Muscle of leg (tissue), 11 donors: Measurements from ENCODE around the gene PFKP. TPM values are rescaled to one million over a fixed set of nuclear protein-coding genes. Genes with fewer than 3 reads are reported as not detected.

ENCODE experiments used
- DNase-seq: peaks from one replicate; pipeline ENCODE4 v3.0.0; 2013
- H3K27ac ChIP-seq: one replicate; pipeline ENCODE4 v1.5.1; 2013; ENCODE audit warnings: mild to moderate bottlenecking, low read length, control low read depth
- H3K27me3 ChIP-seq: one replicate; pipeline ENCODE4 v1.6.1; 2013; ENCODE audit warnings: low read length; ENCODE audit not compliant: control insufficient read depth, insufficient read depth
- H3K36me3 ChIP-seq: one replicate; pipeline ENCODE4 v1.6.1; 2013; ENCODE audit warnings: low read length; ENCODE audit not compliant: control insufficient read depth, insufficient read depth
- H3K4me1 ChIP-seq: one replicate; pipeline ENCODE4 v1.6.1; 2013; ENCODE audit warnings: low read length; ENCODE audit not compliant: control insufficient read depth, insufficient read depth
- H3K4me3 ChIP-seq: one replicate; pipeline ENCODE4 v1.5.1; 2013; ENCODE audit warnings: low read length, control low read depth
- H3K9me3 ChIP-seq: replicated peaks from 2 replicates; pipeline ENCODE4 v1.6.1; 2013; ENCODE audit warnings: low read depth, low read length; ENCODE audit not compliant: control insufficient read depth
- WGBS: methylation state at CpG from one replicate; pipeline ENCODE4 v1.1.5; 2013; ENCODE audit warnings: missing lambda C conversion rate; ENCODE audit not compliant: insufficient coverage; 5-methylcytosine and 5-hydroxymethylcytosine counted together
- polyA plus RNA-seq, 8 donors: library from polyadenylated mRNA; unstranded; fragments of 120-200 nt; gene quantifications; one replicate each; pipeline versions ENCODE4 v1.2.1 to v1.2.3, GENCODE V29; 2013; ENCODE audit warnings: inconsistent platforms in 1 of 8, low replicate concordance in 1 of 8; ENCODE audit not compliant: insufficient read length in 8 of 8, insufficient read depth in 1 of 8
- total RNA-seq: library from RNA; stranded (reverse); fragments of 120-200 nt; gene quantifications from one replicate; pipeline ENCODE4 v1.2.4, GENCODE V29; 2013

Gene PFKP
- total and polyA plus RNA-seq, 9 donors: 15.0 to 24.4 (median 18.6) TPM

- DNase-seq: peak; percentile 68
- no peaks in the 10 kb centered on the region for H3K27me3 ChIP-seq
- peak overlapping the region; percentile 67 for H3K27ac ChIP-seq
- H3K4me1 ChIP-seq: peaks cover 24% of the 10 kb centered on the region
- 47% methylated on average over 9 of the region's 14 CpGs for WGBS
- H3K36me3 ChIP-seq: peaks cover 88% of the 10 kb centered on the region
- no peak overlapping the region for H3K4me3 ChIP-seq
- no peaks in the 10 kb centered on the region for H3K9me3 ChIP-seq
These were observed 75.0 kb downstream of the PFKP start for GRCh38 chr10:3142146-3142875.

GRCh38 chr10:3143366-3143765 is 76.0 kb downstream of the PFKP start:
- no peak for DNase-seq
- peaks cover 89% of the 10 kb centered on the region for H3K36me3 ChIP-seq

GRCh38 chr10:3143791-3144434 is 76.6 kb downstream of the PFKP start:
- DNase-seq: no peak
- WGBS: 97% methylated on average over 11 of the region's 19 CpGs
- peaks cover 89% of the 10 kb centered on the region for H3K36me3 ChIP-seq

More at GRCh38 chr10:3143366-3143765, 76.0 kb downstream of the PFKP start:
- 90% methylated on average over 14 of the region's 17 CpGs for whole genome bisulfite sequencing
- Histone ChIP-seq H3K27ac (no peak overlapping the region), H3K4me1 (peaks cover 13% of the 10 kb centered on the region), H3K4me3 (no peak overlapping the region), H3K27me3 (no peaks in the 10 kb centered on the region), H3K9me3 (no peaks in the 10 kb centered on the region)

GRCh38 chr10:3145366-3145765 is 78.0 kb downstream of the PFKP start:
- DNase-seq: no peak
- Histone ChIP-seq H3K9me3 (no peaks in the 10 kb centered on the region), H3K27ac (no peak overlapping the region), H3K36me3 (peaks cover 84% of the 10 kb centered on the region), H3K4me1 (peaks cover 9% of the 10 kb centered on the region), H3K27me3 (no peaks in the 10 kb centered on the region), H3K4me3 (no peak overlapping the region)
- WGBS: 97% methylated on average over 10 of the region's 18 CpGs

More at GRCh38 chr10:3143791-3144434, 76.6 kb downstream of the PFKP start:
- no peaks in the 10 kb centered on the region for H3K9me3 ChIP-seq
- peaks cover 9% of the 10 kb centered on the region for H3K4me1 ChIP-seq
- H3K27me3 ChIP-seq: no peaks in the 10 kb centered on the region
- H3K27ac ChIP-seq: no peak overlapping the region
- no peak overlapping the region for H3K4me3 ChIP-seq

GRCh38 chr10:3146289-3146688 is 78.9 kb downstream of the PFKP start:
- Histone ChIP-seq H3K36me3 (peaks cover 85% of the 10 kb centered on the region), H3K9me3 (no peaks in the 10 kb centered on the region), H3K4me3 (no peak overlapping the region), H3K27ac (no peak overlapping the region), H3K27me3 (no peaks in the 10 kb centered on the region), H3K4me1 (peaks cover 9% of the 10 kb centered on the region)
- 92% methylated on average over 8 of the region's 8 CpGs for WGBS
- DNase-seq: no peak

- H3K27ac ChIP-seq: no peak overlapping the region
- no peak for DNase-seq
These were observed 79.9 kb downstream of the PFKP start for GRCh38 chr10:3147117-3147820.

GRCh38 chr10:3148041-3148440 is 80.7 kb downstream of the PFKP start:
- Histone ChIP-seq H3K27me3 (no peaks in the 10 kb centered on the region), H3K4me3 (no peak overlapping the region), H3K36me3 (peaks cover 87% of the 10 kb centered on the region), H3K27ac (no peak overlapping the region), H3K9me3 (no peaks in the 10 kb centered on the region), H3K4me1 (no peaks in the 10 kb centered on the region)
- 92% methylated on average over 17 of the region's 17 CpGs for WGBS
- DNase-seq: no peak

More at GRCh38 chr10:3147117-3147820, 79.9 kb downstream of the PFKP start:
- Histone ChIP-seq H3K36me3 (peaks cover 87% of the 10 kb centered on the region), H3K9me3 (no peaks in the 10 kb centered on the region), H3K4me3 (no peak overlapping the region), H3K4me1 (peaks cover 2% of the 10 kb centered on the region), H3K27me3 (no peaks in the 10 kb centered on the region)
- 93% methylated on average over 6 of the region's 17 CpGs for WGBS

GRCh38 chr10:3148994-3149393 is 81.6 kb downstream of the PFKP start:
- Histone ChIP-seq H3K27ac (no peak overlapping the region), H3K9me3 (no peaks in the 10 kb centered on the region), H3K4me1 (no peaks in the 10 kb centered on the region), H3K36me3 (peaks cover 83% of the 10 kb centered on the region), H3K27me3 (no peaks in the 10 kb centered on the region), H3K4me3 (no peak overlapping the region)
- WGBS: 84% methylated on average over 8 of the region's 9 CpGs
- no peak for DNase-seq

- H3K4me1 ChIP-seq: no peaks in the 10 kb centered on the region
- H3K36me3 ChIP-seq: peaks cover 81% of the 10 kb centered on the region
- no peaks in the 10 kb centered on the region for H3K9me3 ChIP-seq
- no peak for DNase-seq
- no peak overlapping the region for H3K4me3 ChIP-seq
- H3K27ac ChIP-seq: no peak overlapping the region
- no peaks in the 10 kb centered on the region for H3K27me3 ChIP-seq
- 99% methylated on average over 8 of the region's 11 CpGs for WGBS
These were observed 82.6 kb downstream of the PFKP start for GRCh38 chr10:3149918-3150317.

GRCh38 chr10:3150366-3150765 is 83.0 kb downstream of the PFKP start:
- Histone ChIP-seq H3K27me3 (no peaks in the 10 kb centered on the region), H3K4me3 (no peak overlapping the region), H3K9me3 (no peaks in the 10 kb centered on the region), H3K36me3 (peaks cover 81% of the 10 kb centered on the region), H3K4me1 (no peaks in the 10 kb centered on the region), H3K27ac (no peak overlapping the region)
- 95% methylated on average over 12 of the region's 13 CpGs for WGBS
- no peak for DNase-seq
